ENCODE data around the gene UBE3C.

GRCh38 chr7:157097056-157097329 is 41.7 kb upstream of the UBE3C start:
- TF ChIP-seq TAF1 (IDR thresholded peaks at IDR 0.05; ENCODE audit: borderline replicate concordance, insufficient read depth, low read length) = no peak
- no peak for TF ChIP-seq SIN3A (IDR thresholded peaks at IDR 0.05; ENCODE audit: borderline replicate concordance, insufficient read depth, low read length)
- no peak for TF ChIP-seq POLR2AphosphoS5 (IDR thresholded peaks at IDR 0.05; ENCODE audit: low read depth, low read length)
